GM21526 (cell line): Measurements from ENCODE around the gene CMAS.
"Not testable (repeated sequence)": the region's sequence is repeated elsewhere in the genome, so short reads cannot be mapped to it uniquely, and the experiment has no call there.

Experiments
- ATAC-seq: cut with Tn5 transposase; IDR thresholded peaks from one replicate; pipeline ENCODE4 v1.9.1; 2021; ENCODE audit warnings: moderate library complexity; ENCODE audit not compliant: unreplicated experiment, low FRiP score

The CMAS gene

GRCh38 chr12:22044391-22044790, 1.6 kb upstream of the CMAS start:
- ATAC-seq = no peak

DNA sequence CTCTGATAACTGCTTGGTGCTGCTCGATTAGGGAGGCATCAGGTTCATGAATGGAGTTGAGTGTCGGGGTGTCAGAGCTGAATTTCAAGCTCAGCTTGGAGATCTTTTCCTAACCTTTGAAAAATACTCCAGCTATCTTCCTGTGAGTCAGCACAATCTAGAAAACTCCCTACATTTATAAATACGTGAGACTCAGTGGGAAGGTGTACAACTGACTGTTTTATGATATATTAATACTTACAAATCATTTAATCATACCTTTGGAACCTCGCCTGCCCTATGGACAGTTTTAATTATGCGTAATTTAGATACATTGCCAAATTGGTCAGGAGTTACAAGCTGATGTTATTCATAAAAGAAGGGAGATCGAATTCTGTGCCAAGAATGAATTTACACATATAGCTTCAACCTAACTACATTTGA, 961 bp downstream of the CMAS start:
- ATAC-seq = no peak

- no peak for ATAC-seq
Measured at GRCh38 chr12:22047494-22047893, 1.5 kb downstream of the CMAS start.

GRCh38 chr12:22048351-22049041, 2.5 kb downstream of the CMAS start:
- no peak for ATAC-seq

DNA sequence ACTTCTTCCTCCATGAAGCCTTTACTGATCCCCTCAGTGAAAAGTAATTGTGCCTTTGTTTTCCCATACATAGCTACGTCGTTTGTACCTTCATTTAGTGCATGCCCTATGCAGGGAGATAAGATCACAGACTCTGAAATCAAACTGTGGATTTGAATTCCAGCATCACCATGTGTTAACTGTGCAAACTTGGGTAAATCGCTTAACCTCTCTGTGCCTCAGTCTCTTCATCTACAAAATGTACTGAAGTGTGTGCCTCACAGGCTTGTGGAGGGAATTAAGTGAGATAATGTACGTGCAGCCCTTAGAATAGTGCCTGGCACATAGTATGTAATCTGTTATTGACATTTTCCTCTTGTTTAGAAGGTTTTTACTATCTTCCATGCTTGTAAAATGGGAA, 4.1 kb downstream of the CMAS start:
- ATAC-seq = no peak

GRCh38 chr12:22051114-22051698, 5.2 kb downstream of the CMAS start:
- no peak for ATAC-seq

DNA sequence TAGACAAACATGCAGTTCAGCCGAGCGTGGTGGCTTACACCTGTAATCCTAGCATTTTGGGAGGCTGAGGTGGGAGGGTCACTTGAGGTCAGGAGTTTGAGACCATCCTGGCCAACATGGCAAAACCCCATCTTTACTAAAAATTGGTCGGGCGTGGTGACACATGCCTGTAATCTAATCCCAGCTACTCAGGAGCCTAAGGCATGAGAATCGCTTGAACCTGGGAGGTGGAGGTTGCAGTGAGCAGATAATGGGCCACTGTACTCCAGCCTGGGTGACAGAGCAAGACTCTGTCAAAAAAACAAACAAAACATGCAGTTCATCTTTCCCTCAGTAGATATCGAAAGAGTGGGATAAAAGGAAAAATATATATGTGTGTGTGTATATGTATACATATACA, 7.0 kb downstream of the CMAS start:
- ATAC-seq = not testable (repeated sequence)

DNA sequence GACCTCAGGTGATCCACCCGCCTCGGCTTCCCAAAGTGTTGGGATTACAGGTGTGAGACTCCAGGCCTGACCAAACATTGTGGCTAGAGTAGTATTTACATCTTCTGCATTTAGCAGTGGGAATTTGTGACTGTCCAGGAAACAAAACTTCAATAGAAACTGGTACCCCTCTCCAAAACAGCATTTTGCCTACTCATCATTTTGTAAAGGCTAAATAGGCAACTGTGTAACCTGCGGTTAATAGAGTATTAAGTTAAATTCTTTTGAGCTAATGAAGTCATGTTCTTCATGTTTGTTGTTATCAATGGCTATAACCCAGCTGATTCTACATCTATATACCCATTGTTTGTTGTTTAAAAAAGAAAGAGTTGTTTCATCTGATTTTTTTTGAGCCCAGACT, 8.1 kb downstream of the CMAS start:
- ATAC-seq = no peak

- no peak for ATAC-seq
Measured at GRCh38 chr12:22056607-22057006, 10.6 kb downstream of the CMAS start.

- no peak for ATAC-seq
Measured at GRCh38 chr12:22059976-22060647, 14.1 kb downstream of the CMAS start.

DNA sequence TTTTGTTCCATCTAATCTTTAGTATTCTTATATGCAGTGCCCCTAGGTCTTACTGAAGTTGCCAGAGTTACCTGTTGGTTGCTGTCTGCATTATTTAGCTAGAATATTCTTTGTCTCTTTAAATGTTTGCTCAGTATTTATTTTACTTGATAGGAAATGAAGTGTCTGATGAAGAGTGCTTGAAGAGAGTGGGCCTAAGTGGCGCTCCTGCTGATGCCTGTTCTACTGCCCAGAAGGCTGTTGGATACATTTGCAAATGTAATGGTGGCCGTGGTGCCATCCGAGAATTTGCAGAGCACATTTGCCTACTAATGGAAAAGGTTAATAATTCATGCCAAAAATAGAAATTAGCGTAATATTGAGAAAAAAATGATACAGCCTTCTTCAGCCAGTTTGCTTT, 18.9 kb downstream of the CMAS start:
- ATAC-seq = no peak

- no peak for ATAC-seq
Measured at GRCh38 chr12:22066310-22066709, 20.3 kb downstream of the CMAS start.

- ATAC-seq = no peak
Measured at GRCh38 chr12:22069851-22070250, 23.8 kb downstream of the CMAS start.

- no peak for ATAC-seq
Measured at GRCh38 chr12:22082190-22082701, 36.2 kb downstream of the CMAS start.

- ATAC-seq = no peak
Measured at GRCh38 chr12:22083167-22083566, 37.1 kb downstream of the CMAS start.

DNA sequence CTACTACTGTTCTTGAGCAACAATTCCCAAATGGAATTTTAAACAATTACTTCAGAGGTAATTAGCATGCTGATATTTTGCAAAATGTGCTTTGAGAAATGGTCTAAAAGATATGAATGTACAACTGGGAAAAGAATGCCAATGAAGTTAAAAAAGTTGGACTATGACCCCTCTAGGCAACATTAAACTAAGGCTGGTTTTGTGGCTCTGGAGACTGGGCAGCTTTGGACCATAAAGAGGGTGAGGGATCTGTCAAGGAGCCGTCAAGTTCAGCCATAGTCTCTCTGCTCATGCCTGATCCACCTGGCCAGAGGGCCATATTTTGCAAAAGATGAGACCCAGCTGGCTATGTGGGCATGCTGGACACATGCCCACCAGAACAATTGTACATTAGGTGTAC, 38.8 kb downstream of the CMAS start:
- ATAC-seq = no peak

DNA sequence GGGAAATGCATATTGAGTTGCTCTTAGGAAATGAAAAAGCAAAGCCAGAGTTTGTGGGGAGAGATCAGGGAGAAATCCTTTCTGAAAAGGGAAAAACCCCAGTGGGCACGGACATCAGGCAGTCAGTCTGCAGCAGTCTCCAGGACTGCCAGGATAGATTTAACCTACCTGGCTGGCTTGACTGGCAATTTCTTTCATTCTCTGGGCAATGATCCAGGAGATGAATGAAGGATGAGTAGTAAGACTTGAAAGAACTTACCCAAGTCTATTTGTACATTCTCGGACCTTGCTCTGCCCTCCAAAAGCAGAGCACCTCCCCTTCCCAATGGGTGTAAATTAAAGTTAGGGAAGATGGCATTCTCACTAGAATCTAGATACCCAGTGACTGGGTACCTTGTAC, 42.9 kb downstream of the CMAS start:
- ATAC-seq = no peak

DNA sequence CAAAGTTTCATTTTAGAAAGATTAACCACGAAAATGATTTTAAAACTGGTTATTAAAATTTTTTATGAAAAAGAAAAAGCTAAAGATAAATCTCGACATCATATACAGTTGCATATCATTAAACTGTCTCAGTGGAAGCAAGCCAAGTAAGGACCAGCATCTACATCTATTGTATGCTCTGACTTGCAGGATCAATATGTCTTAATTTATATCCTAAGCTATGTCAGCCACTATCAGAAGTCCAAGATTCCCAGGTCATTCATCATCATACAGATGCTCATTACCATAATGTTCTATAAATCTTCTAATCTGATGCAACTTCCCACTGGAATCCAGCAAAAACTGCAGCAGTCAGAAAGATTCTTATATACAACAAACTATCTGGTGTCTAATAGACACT, 43.5 kb downstream of the CMAS start:
- ATAC-seq = no peak

GRCh38 chr12:22099062-22099461, 53.0 kb downstream of the CMAS start:
- ATAC-seq = not testable (repeated sequence)

DNA sequence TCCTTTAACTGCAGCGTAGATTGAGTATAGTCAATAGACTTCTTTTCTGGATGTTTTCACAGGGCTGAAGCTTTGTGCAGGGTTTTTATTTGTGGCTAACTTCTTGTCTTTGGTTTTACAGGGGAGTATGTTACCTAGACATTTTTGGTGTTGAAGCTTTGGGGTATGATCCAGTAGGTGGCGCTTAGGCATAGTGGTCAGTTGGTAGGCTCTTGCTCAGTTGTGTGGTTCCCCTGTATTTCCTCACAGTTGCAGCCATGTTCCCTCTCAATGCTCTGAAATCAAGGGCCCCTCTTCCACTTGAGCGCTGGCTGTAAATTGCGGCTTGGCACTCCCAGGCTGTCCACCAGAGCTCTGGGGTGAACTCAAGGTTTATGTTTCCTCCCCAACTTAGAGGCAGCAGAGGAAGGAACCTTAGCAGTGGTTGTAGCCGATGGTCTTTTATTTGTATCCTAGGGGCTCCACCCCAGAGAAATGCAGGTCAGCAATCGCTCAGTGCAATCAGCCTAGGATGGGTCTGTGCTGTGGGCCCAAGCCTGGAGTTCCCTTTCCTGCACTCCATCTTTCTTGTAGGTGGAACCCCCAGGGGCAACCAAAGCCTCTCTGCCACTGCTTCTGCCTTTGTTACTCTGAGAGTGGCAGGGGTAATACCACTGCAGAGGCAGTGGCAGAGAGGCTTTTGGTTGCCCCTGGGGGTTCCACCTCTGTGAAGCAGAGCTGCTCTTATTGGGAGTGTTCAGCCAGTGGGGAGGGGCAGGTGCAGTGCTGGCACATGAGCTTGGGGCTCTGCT, 55.1 kb downstream of the CMAS start:
- ATAC-seq = no peak

- no peak for ATAC-seq
Measured at GRCh38 chr12:22101749-22102243, 55.8 kb downstream of the CMAS start.
